GM23338 (cell line): ENCODE data around the gene SEM1. TPM values are rescaled to one million over a fixed set of nuclear protein-coding genes. Genes with fewer than 3 reads are reported as not detected.

Experiments used
- ATAC-seq: fragments of 200-7000 bp; cut with Tn5 transposase; 3 replicates; pipeline ENCODE4 v1.9.1; 2020
- DNase-seq: peaks from one replicate; pipeline ENCODE4 v3.0.0-alpha.2; 2015; ENCODE audit warnings: low spot score
- H2AFZ ChIP-seq: fragments of 200-600 bp; sonication (generic); 2 replicates; pipeline ENCODE4 v1.8.0; 2016; ENCODE audit warnings: antibody characterized with exemption, mild to moderate bottlenecking, moderate library complexity
- H3F3A ChIP-seq: fragments of 200-600 bp; sonication (generic); replicated peaks from 2 replicates; pipeline ENCODE4 v1.8.0; 2017; ENCODE audit warnings: antibody characterized with exemption, mixed run types, low read depth
- H3K27ac ChIP-seq: fragments of 200-600 bp; sonication (generic); 2 replicates; pipeline ENCODE4 v1.6.1; 2016; ENCODE audit warnings: low read depth
- H3K27me3 ChIP-seq: fragments of 200-600 bp; sonication (generic); 2 replicates; pipeline ENCODE4 v1.8.0; 2016; ENCODE audit warnings: mild to moderate bottlenecking, mixed run types, moderate library complexity; ENCODE audit not compliant: insufficient read depth
- H3K36me3 ChIP-seq: fragments of 200-600 bp; sonication (generic); 2 replicates; pipeline ENCODE4 v1.8.0; 2016; ENCODE audit warnings: mild to moderate bottlenecking; ENCODE audit not compliant: insufficient read depth
- H3K4me1 ChIP-seq: fragments of 200-600 bp; sonication (generic); 2 replicates; pipeline ENCODE4 v1.8.0; 2016; ENCODE audit warnings: mild to moderate bottlenecking, moderate library complexity; ENCODE audit not compliant: insufficient read depth
- H3K4me2 ChIP-seq: fragments of 200-600 bp; sonication (generic); 2 replicates; pipeline ENCODE4 v1.7.1; 2017; ENCODE audit warnings: mixed run types
- H3K4me3 ChIP-seq: fragments of 200-600 bp; sonication (generic); 2 replicates; pipeline ENCODE4 v1.6.1; 2016; ENCODE audit warnings: mixed run types
- H3K79me2 ChIP-seq: fragments of 200-600 bp; sonication (generic); replicated peaks from 2 replicates; pipeline ENCODE4 v1.8.0; 2017; ENCODE audit warnings: mild to moderate bottlenecking; ENCODE audit not compliant: insufficient read depth
- H3K9me2 ChIP-seq: fragments of 200-600 bp; sonication (generic); 2 replicates; pipeline ENCODE4 v1.8.0; 2017; ENCODE audit not compliant: insufficient read depth
- H4K20me1 ChIP-seq: fragments of 200-600 bp; sonication (generic); replicated peaks from 2 replicates; pipeline ENCODE4 v1.8.0; 2017; ENCODE audit warnings: mild to moderate bottlenecking; ENCODE audit not compliant: insufficient read depth
- H3K27ac Mint-ChIP-seq: 2 replicates; pipeline ENCODE4 v1.8.0; 2020; ENCODE audit warnings: inconsistent platforms, mild to moderate bottlenecking, moderate library complexity, mixed read lengths
- H3K27me3 Mint-ChIP-seq: 3 replicates; pipeline ENCODE4 v1.8.0; 2022; ENCODE audit warnings: low read depth, mild to moderate bottlenecking, moderate library complexity, mixed read lengths, inconsistent platforms; ENCODE audit not compliant: insufficient read depth, poor library complexity
- H3K36me3 Mint-ChIP-seq: 3 replicates; pipeline ENCODE4 v1.8.0; 2021; ENCODE audit warnings: low read depth, mild to moderate bottlenecking, inconsistent platforms, moderate library complexity, mixed read lengths
- H3K4me1 Mint-ChIP-seq: 3 replicates; pipeline ENCODE4 v1.8.0; 2020; ENCODE audit warnings: mild to moderate bottlenecking, inconsistent platforms, mixed read lengths
- H3K4me3 Mint-ChIP-seq: 3 replicates; pipeline ENCODE4 v1.8.0; 2021; ENCODE audit warnings: moderate library complexity, mild to moderate bottlenecking, inconsistent platforms, mixed read lengths
- H3K9me3 Mint-ChIP-seq: 3 replicates; pipeline ENCODE4 v1.8.0; 2020; ENCODE audit warnings: moderate library complexity, mild to moderate bottlenecking, inconsistent platforms, mixed read lengths
- CREB1 ChIP-seq: fragments of 250-450 bp; sonication (Bioruptor Pico); IDR thresholded peaks from 2 replicates; pipeline ENCODE4 v1.5.0; 2020; ENCODE audit warnings: low read depth, mild to moderate bottlenecking, moderate library complexity
- EZH2 ChIP-seq: fragments of 200-600 bp; sonication (generic); IDR thresholded peaks from one replicate; pipeline ENCODE4 v1.8.0; 2017; ENCODE audit warnings: antibody characterized with exemption, mild to moderate bottlenecking, low read depth; ENCODE audit not compliant: unreplicated experiment
- EZH2phosphoT487 ChIP-seq: fragments of 200-600 bp; sonication (generic); IDR thresholded peaks from one replicate; pipeline ENCODE4 v1.8.1; 2018; ENCODE audit warnings: antibody characterized with exemption; ENCODE audit not compliant: unreplicated experiment
- JUNB ChIP-seq: IDR thresholded peaks from one replicate; pipeline ENCODE4 v1.6.1; 2016; ENCODE audit warnings: antibody characterized with exemption; ENCODE audit not compliant: unreplicated experiment
- NANOG ChIP-seq: IDR thresholded peaks from 2 replicates; pipeline ENCODE4 v1.6.1; 2016; ENCODE audit warnings: antibody characterized with exemption, borderline replicate concordance
- STAT1 ChIP-seq: IDR thresholded peaks from one replicate; pipeline ENCODE4 v1.6.1; 2016; ENCODE audit warnings: antibody characterized with exemption; ENCODE audit not compliant: unreplicated experiment
- ZNF114 ChIP-seq: fragments of 250-450 bp; sonication (Bioruptor Pico); IDR thresholded peaks from 2 replicates; pipeline ENCODE4 v1.5.0; 2020; ENCODE audit warnings: mild to moderate bottlenecking, moderate library complexity
- ZNF462 ChIP-seq: fragments of 250-450 bp; sonication (Bioruptor Pico); IDR thresholded peaks from 2 replicates; pipeline ENCODE4 v1.5.0; 2020; ENCODE audit warnings: mild to moderate bottlenecking, moderate library complexity
- polyA plus RNA-seq: library from polyadenylated mRNA; unstranded; fragments of >200 nt; fragmentation: Nextera tagmentation; extraction: Ambion mirVana; gene quantifications from 2 replicates; pipeline ENCODE4 v1.2.1, GENCODE V29; 2016
- total RNA-seq: library from RNA; depleted of rRNA; stranded (reverse); fragments of >200 nt; shearing (Covaris generic); gene quantifications from 2 replicates; pipeline ENCODE4 v1.2.3, GENCODE V29; 2014

Gene SEM1
- total and polyA plus RNA-seq, 2 experiments from 2014 or later, result 71.7 to 1,042 TPM

- no peak for DNase-seq
- Mint-ChIP-seq H3K4me1 (no peaks in the 10 kb centered on the region), H3K4me3 (no peak overlapping the region), H3K9me3 (no peaks in the 10 kb centered on the region; the same call in 2 of the 3 replicates), H3K36me3 (peaks cover 31% of the 10 kb centered on the region; the same call in 2 of the 3 replicates), H3K27me3 (peaks cover 1% of the 10 kb centered on the region), H3K27ac (no peak overlapping the region)
- no peak overlapping the region for H3K27ac ChIP-seq
- peaks cover 11% of the 10 kb centered on the region for H3K36me3 ChIP-seq
- no peaks in the 10 kb centered on the region for H3K27me3 ChIP-seq
- H3F3A ChIP-seq, result no peaks in the 10 kb centered on the region
- peaks cover 61% of the 10 kb centered on the region for H3K79me2 ChIP-seq
- H3K9me2 ChIP-seq, result no peaks in the 10 kb centered on the region
- H4K20me1 ChIP-seq, result peaks cover 5% of the 10 kb centered on the region
- H2AFZ ChIP-seq, result no peak overlapping the region
- no peak overlapping the region for H3K4me2 ChIP-seq
- TF ChIP-seq STAT1 (no peak), EZH2phosphoT487 (no peak), NANOG (no peak), EZH2 (no peak), ZNF114 (CRISPR knock-in tag) (no peak)
- ATAC-seq, result no peak
- no peaks in the 10 kb centered on the region for H3K4me1 ChIP-seq
- H3K4me3 ChIP-seq, result no peak overlapping the region
These were observed 20.2 kb downstream of the SEM1 start for GRCh38 chr7:96689414-96689813.

DNA sequence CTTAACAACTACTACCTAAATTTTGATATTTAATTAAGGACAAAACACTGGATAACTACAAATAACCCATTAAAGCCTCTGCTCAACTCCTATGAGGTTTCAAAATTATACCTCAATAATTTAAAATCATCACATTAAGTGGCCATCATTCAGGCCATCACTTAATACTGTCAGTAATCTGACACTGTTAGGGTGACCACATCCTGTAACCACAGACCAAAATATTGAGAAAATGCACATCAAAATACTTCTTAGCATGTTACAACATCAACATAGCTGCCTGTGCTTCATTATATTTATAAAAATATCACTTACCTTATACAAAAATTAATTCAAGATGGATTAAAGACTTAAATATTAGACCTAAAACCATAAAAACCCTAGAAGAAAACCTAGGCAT, 23.3 kb downstream of the SEM1 start:
- H3K27ac ChIP-seq, result no peak overlapping the region
- H3K4me3 Mint-ChIP-seq, result no peak overlapping the region
- H3K9me2 ChIP-seq, result no peaks in the 10 kb centered on the region
- peaks cover 1% of the 10 kb centered on the region for H3K27me3 Mint-ChIP-seq
- TF ChIP-seq JUNB (no peak), ZNF462 (no peak), CREB1 (no peak)
- ATAC-seq, result no peak
- DNase-seq, result no peak
- peaks cover 47% of the 10 kb centered on the region for H3K79me2 ChIP-seq
- H3F3A ChIP-seq, result no peaks in the 10 kb centered on the region
- no peaks in the 10 kb centered on the region for H3K27me3 ChIP-seq
- no peaks in the 10 kb centered on the region; the same call in none of the 2 replicates for H4K20me1 ChIP-seq
- H3K9me3 Mint-ChIP-seq, result peaks cover 3% of the 10 kb centered on the region; the same call in 1 of the 3 replicates
- H3K4me3 ChIP-seq, result no peak overlapping the region
- H3K4me1 Mint-ChIP-seq, result no peaks in the 10 kb centered on the region
- no peak overlapping the region for H3K4me2 ChIP-seq
- H3K36me3 Mint-ChIP-seq, result peaks cover 48% of the 10 kb centered on the region
- H2AFZ ChIP-seq, result no peak overlapping the region
- no peaks in the 10 kb centered on the region for H3K4me1 ChIP-seq
- peaks cover 11% of the 10 kb centered on the region for H3K36me3 ChIP-seq
- H3K27ac Mint-ChIP-seq, result no peak overlapping the region
